Dermis blood vessel endothelial cell (primary cell): ENCODE results near the gene PEX14. TPM values are rescaled to one million over a fixed set of nuclear protein-coding genes. Genes with fewer than 3 reads are reported as not detected.

Source experiments
- total RNA-seq: library from RNA; depleted of rRNA; stranded (reverse); fragments of >200 nt; gene quantifications from 2 replicates; pipeline ENCODE4 v1.2.3, GENCODE V29; 2014

PEX14 gene
- total RNA-seq, 1 donor from 2014 or later, result 9.9 TPM

Other genes with a start within 250 kb of the PEX14 start
- gene PGD, start 75.9 kb upstream of the PEX14 start, total RNA-seq, result 59.4 and 130 TPM in 2 replicates
- 7.8 and 11.4 TPM in 2 replicates for gene CENPS, start 44.5 kb upstream of the PEX14 start, total RNA-seq
- gene CORT, start 24.9 kb upstream of the PEX14 start, total RNA-seq, result 0.34 and 0.37 TPM in 2 replicates
- gene DFFA, start 2.4 kb upstream of the PEX14 start, total RNA-seq, result 56.2 and 74.5 TPM in 2 replicates